K562 (cell line): Measurements from ENCODE around the gene DTX2. TPM values are rescaled to one million over a fixed set of nuclear protein-coding genes. Genes with fewer than 3 reads are reported as not detected.
A peak's percentile ranks its signal among the peaks of the same experiment; 100 is the strongest.

Experiments
- CHAMP1 ChIP-seq: fragments of 450-650 bp; IDR thresholded peaks from 2 replicates; pipeline ENCODE4 v1.6.1; 2016; ENCODE audit warnings: mild to moderate bottlenecking
- ELF1 ChIP-seq: fragments of 200-800 bp; sonication (Bioruptor generic); IDR thresholded peaks from 2 replicates; pipeline ENCODE4 v1.6.1; 2016; ENCODE audit warnings: missing genetic modification characterization, missing compliant biosample characterization
- ESRRA ChIP-seq: fragments of 450-650 bp; IDR thresholded peaks from 2 replicates; pipeline ENCODE4 v1.6.1; 2014; ENCODE audit warnings: low read depth, mild to moderate bottlenecking, moderate library complexity, borderline replicate concordance
- FOXK2 ChIP-seq, 2 experiments: fragments of 450-650 bp; IDR thresholded peaks in 1 of 2; conservative IDR thresholded peaks in 1 of 2; 2 replicates each; pipeline ENCODE4 v1.6.1; 2016; ENCODE audit warnings: low read depth in 2 of 2, mild to moderate bottlenecking in 1 of 2
- KLF1 ChIP-seq: fragments of 450-650 bp; IDR thresholded peaks from 2 replicates; pipeline ENCODE4 v1.6.1; 2016; ENCODE audit warnings: missing genetic modification characterization, missing compliant biosample characterization
- MAZ ChIP-seq, 2 experiments: fragments of 450-650 bp in 1 of 2; sonication (generic) in 1 of 2; formaldehyde crosslinking; IDR thresholded peaks in 1 of 2; conservative IDR thresholded peaks in 1 of 2; 2 replicates each; pipeline versions ENCODE4 v1.4.0 to v1.5.0; 2020; ENCODE audit warnings: mild to moderate bottlenecking in 1 of 2, missing genetic modification reagents in 1 of 2
- MNT ChIP-seq, 2 experiments: fragments of 450-650 bp; conservative IDR thresholded peaks; 2 replicates each; pipeline ENCODE4 v1.6.1; 2017; ENCODE audit warnings: mild to moderate bottlenecking in 2 of 2, moderate library complexity in 2 of 2
- MXI1 ChIP-seq: IDR thresholded peaks from 2 replicates; pipeline ENCODE4 v1.6.1; 2011; ENCODE audit warnings: low read depth, mild to moderate bottlenecking, improper control_type of control experiment, low read length
- PHF8 ChIP-seq: fragments of 200-600 bp; sonication (generic); IDR thresholded peaks from 2 replicates; pipeline ENCODE4 v1.6.1; 2012; ENCODE audit warnings: mixed run types, mild to moderate bottlenecking, inconsistent platforms, low read length, moderate library complexity, borderline replicate concordance
- PKNOX1 ChIP-seq: fragments of 450-650 bp; IDR thresholded peaks from 2 replicates; pipeline ENCODE4 v1.6.1; 2016
- SAP30 ChIP-seq: fragments of 200-600 bp; sonication (generic); IDR thresholded peaks from 2 replicates; pipeline ENCODE4 v1.6.1; 2012; ENCODE audit warnings: borderline replicate concordance, low read depth, mild to moderate bottlenecking, moderate library complexity, low read length, control low read depth, inconsistent platforms; ENCODE audit not compliant: insufficient read depth, poor library complexity, severe bottlenecking
- ZBTB11 ChIP-seq, 3 experiments: fragments of 200-800 bp in 1 of 3; fragments of 250-450 bp in 1 of 3; fragments of 450-650 bp in 1 of 3; sonication (Bioruptor Pico) in 1 of 3; sonication (Bioruptor generic) in 1 of 3; formaldehyde crosslinking in 1 of 3; IDR thresholded peaks; 2 replicates each; pipeline versions ENCODE4 v1.6.1 to v1.8.0; 2016 to 2022; ENCODE audit warnings: mild to moderate bottlenecking in 2 of 3, missing genetic modification characterization in 2 of 3, missing compliant biosample characterization in 1 of 3, moderate library complexity in 1 of 3
- polyA plus RNA-seq, 8 experiments: library from polyadenylated mRNA; depleted of rRNA in 4 of 8; stranded (reverse) in 5 of 8; unstranded in 3 of 8; fragments of >200 nt; fragmentation: Nextera tagmentation in 2 of 8; fragmentation: Illumina TruSeq in 1 of 8; extraction: Ambion mirVana in 2 of 8; extraction: Trizol in 1 of 8; gene quantifications; 2 replicates each; pipeline versions ENCODE4 v1.2.1 to v1.2.3, GENCODE V29; 2011 to 2014; ENCODE audit warnings: inconsistent platforms in 1 of 8, missing spikeins in 1 of 8
- total RNA-seq, 7 experiments: library from RNA; depleted of rRNA in 6 of 7; stranded (reverse); fragments of >200 nt in 6 of 7; fragmentation: Illumina TruSeq in 2 of 7; extraction: Trizol in 2 of 7; gene quantifications; 2 replicates each; pipeline versions ENCODE4 v1.2.1 to v1.2.3, GENCODE V29; 2011 to 2021; ENCODE audit warnings: low replicate concordance in 1 of 7

DTX2 gene
- total and polyA plus RNA-seq, 9 of the 15 experiments (the other 6 are each of a cell fraction or from before 2014, with no cell fraction given) = 0.20 to 31.5 (median 9.8) TPM

- TF ChIP-seq SAP30 (peak; percentile 56), PHF8 (peak; percentile 50; the same call in 1 of the 2 replicates), CHAMP1 (peak; percentile 51; the same call in 1 of the 2 replicates), ELF1 (tag) (peak; percentile 88), MNT (conservative IDR thresholded peaks at IDR 0.05) (peak; percentile 87 to 93), MXI1 (0 out of 2 replicates have a peak, but pooled peaks have one; percentile 14), FOXK2 (conservative IDR thresholded peaks at IDR 0.05 in 1 of 2, IDR thresholded peaks at IDR 0.05 in 1 of 2; ENCODE audit: low read depth in 2 of 2) (peak; percentile 22 to 54; a peak in 1 of 4 replicates), PKNOX1 (peak; percentile 19; the same call in 1 of the 2 replicates), MAZ (CRISPR knock-in tag; conservative IDR thresholded peaks at IDR 0.05 in 1 of 2, IDR thresholded peaks at IDR 0.05 in 1 of 2) (peak in 1 of 2 experiments; percentile 79; a peak in 1 of 4 replicates), ZBTB11 (CRISPR knock-in tag; IDR thresholded peaks at IDR 0.05) (peak in 2 of 3 experiments; percentile 57 to 89; a peak in 4 of 6 replicates), KLF1 (tag) (peak; percentile 72), ESRRA (peak; percentile 81)
These were observed 87.7 kb downstream of the DTX2 start (continued) for GRCh38 chr7:76549025-76549854.
